ENCODE data around the gene ADAM17.
"Not testable (repeated sequence)": the region's sequence is repeated elsewhere in the genome, so short reads cannot be mapped to it uniquely, and the experiment has no call there.

The ADAM17 gene

GRCh38 chr2:9519250-9519649 is 36.4 kb downstream of the ADAM17 start:
- no peak for DNase-seq (ENCODE audit: low read depth in 2 of 2)

- no peak for DNase-seq (ENCODE audit: low read depth in 2 of 2)
These were observed 36.9 kb downstream of the ADAM17 start for GRCh38 chr2:9518780-9519179.

GRCh38 chr2:9518163-9518562 is 37.5 kb downstream of the ADAM17 start:
- DNase-seq (ENCODE audit: low read depth in 2 of 2) = no peak

GRCh38 chr2:9517118-9517782 is 38.4 kb downstream of the ADAM17 start:
- DNase-seq (ENCODE audit: low read depth in 2 of 2) = no peak

- not testable (repeated sequence) for DNase-seq (ENCODE audit: low read depth in 2 of 2)
These were observed 41.7 kb downstream of the ADAM17 start for GRCh38 chr2:9513946-9514345.

GRCh38 chr2:9508931-9509330 is 46.7 kb downstream of the ADAM17 start:
- no peak for DNase-seq (ENCODE audit: low read depth in 2 of 2)

- DNase-seq (ENCODE audit: low read depth in 2 of 2) = no peak
These were observed 57.4 kb downstream of the ADAM17 start for GRCh38 chr2:9498210-9498609.

GRCh38 chr2:9497017-9497416 is 58.6 kb downstream of the ADAM17 start:
- no peak for DNase-seq (ENCODE audit: low read depth in 2 of 2)

GRCh38 chr2:9494081-9494480 is 61.5 kb downstream of the ADAM17 start:
- no peak for DNase-seq (ENCODE audit: low read depth in 2 of 2)

- DNase-seq (ENCODE audit: low read depth in 2 of 2) = no peak
These were observed 62.2 kb downstream of the ADAM17 start for GRCh38 chr2:9493478-9493877.

- no peak for DNase-seq (ENCODE audit: low read depth in 2 of 2)
These were observed 62.7 kb downstream of the ADAM17 start for GRCh38 chr2:9492927-9493326.

- DNase-seq (ENCODE audit: low read depth in 2 of 2) = no peak
These were observed 64.8 kb downstream of the ADAM17 start for GRCh38 chr2:9490789-9491188.

GRCh38 chr2:9488583-9489547 is 66.8 kb downstream of the ADAM17 start:
- DNase-seq (ENCODE audit: low read depth in 2 of 2) = no peak

- no peak for DNase-seq (ENCODE audit: low read depth in 2 of 2)
These were observed 71.1 kb downstream of the ADAM17 start for GRCh38 chr2:9484533-9484932.

GRCh38 chr2:9483107-9483506 is 72.5 kb downstream of the ADAM17 start:
- DNase-seq (ENCODE audit: low read depth in 2 of 2) = no peak

- no peak for DNase-seq (ENCODE audit: low read depth in 2 of 2)
These were observed 75.5 kb downstream of the ADAM17 start for GRCh38 chr2:9480157-9480556.

- no peak for DNase-seq (ENCODE audit: low read depth in 2 of 2)
These were observed 77.1 kb downstream of the ADAM17 start for GRCh38 chr2:9478526-9478925.

GRCh38 chr2:9477914-9478313 is 77.7 kb downstream of the ADAM17 start:
- DNase-seq (ENCODE audit: low read depth in 2 of 2) = no peak

GRCh38 chr2:9474361-9475057 is 81.1 kb downstream of the ADAM17 start, which contains the start of gene IAH1:
TSS of gene IAH1 (plus strand) at chr2:9474551. CDS start at chr2:9474567, 16 bp downstream.
- peak; percentile 53 to 63 for DNase-seq (ENCODE audit: low read depth in 2 of 2)

- DNase-seq (ENCODE audit: low read depth in 2 of 2) = peak; percentile 30 to 43
These were observed 81.7 kb downstream of the ADAM17 start for GRCh38 chr2:9473985-9474360.

GRCh38 chr2:9473308-9473984 is 82.2 kb downstream of the ADAM17 start:
- peak in 1 of 2 donors; percentile 3 for DNase-seq (ENCODE audit: low read depth in 2 of 2)

GRCh38 chr2:9472511-9472910 is 83.1 kb downstream of the ADAM17 start:
- no peak for DNase-seq (ENCODE audit: low read depth in 2 of 2)
